Esophagus (tissue), 2 donors: ENCODE results near the gene SLC22A4. TPM values are rescaled to one million over a fixed set of nuclear protein-coding genes. Genes with fewer than 3 reads are reported as not detected.
A peak's percentile ranks its signal among the peaks of the same experiment; 100 is the strongest.

ENCODE experiments used
- H3K27ac ChIP-seq, 2 donors: one replicate each; pipeline ENCODE4 v1.5.1; 2013; ENCODE audit warnings: low read depth in 2 of 2, mild to moderate bottlenecking in 2 of 2, inconsistent platforms in 1 of 2, low read length in 1 of 2, moderate library complexity in 1 of 2
- H3K27me3 ChIP-seq, 2 donors: one replicate each; pipeline ENCODE4 v1.6.1; 2013; ENCODE audit warnings: low read length in 2 of 2, control low read depth in 1 of 2, mild to moderate bottlenecking in 1 of 2; ENCODE audit not compliant: insufficient read depth in 2 of 2, control insufficient read depth in 1 of 2
- H3K36me3 ChIP-seq, 2 donors: one replicate each; pipeline ENCODE4 v1.6.1; 2013; ENCODE audit warnings: low read length in 1 of 2; ENCODE audit not compliant: control insufficient read depth in 2 of 2, insufficient read depth in 2 of 2
- H3K4me1 ChIP-seq, 2 donors: one replicate each; pipeline ENCODE4 v1.6.1; 2013; ENCODE audit warnings: low read length in 1 of 2; ENCODE audit not compliant: control insufficient read depth in 2 of 2, insufficient read depth in 2 of 2
- H3K4me3 ChIP-seq, 2 donors: one replicate each; pipeline ENCODE4 v1.5.1; 2013; ENCODE audit warnings: low read length in 2 of 2, mild to moderate bottlenecking in 2 of 2, low read depth in 1 of 2, moderate library complexity in 1 of 2
- H3K9me3 ChIP-seq, 2 donors: one replicate each; pipeline ENCODE4 v1.6.1; 2013; ENCODE audit warnings: mild to moderate bottlenecking in 2 of 2, low read depth in 1 of 2, low read length in 1 of 2, moderate library complexity in 1 of 2; ENCODE audit not compliant: control insufficient read depth in 2 of 2, insufficient read depth in 1 of 2
- WGBS, 2 donors: extraction: QIAGEN DNeasy Blood & Tissue Kit; methylation state at CpG; one replicate each; pipeline ENCODE4 v1.1.7; 2013; 5-methylcytosine and 5-hydroxymethylcytosine counted together
- polyA plus RNA-seq, 2 donors: library from polyadenylated mRNA; stranded (reverse); fragments of 200-250 nt; gene quantifications; one replicate each; pipeline ENCODE4 v1.2.3, GENCODE V29; 2013
- donor health status: healthy with polysubstance abuse.
- donor health status: Bipolar disorder and iron deficiency.

SLC22A4 gene
- polyA plus RNA-seq, 2 donors: 0.14 to 0.16 TPM

DNA sequence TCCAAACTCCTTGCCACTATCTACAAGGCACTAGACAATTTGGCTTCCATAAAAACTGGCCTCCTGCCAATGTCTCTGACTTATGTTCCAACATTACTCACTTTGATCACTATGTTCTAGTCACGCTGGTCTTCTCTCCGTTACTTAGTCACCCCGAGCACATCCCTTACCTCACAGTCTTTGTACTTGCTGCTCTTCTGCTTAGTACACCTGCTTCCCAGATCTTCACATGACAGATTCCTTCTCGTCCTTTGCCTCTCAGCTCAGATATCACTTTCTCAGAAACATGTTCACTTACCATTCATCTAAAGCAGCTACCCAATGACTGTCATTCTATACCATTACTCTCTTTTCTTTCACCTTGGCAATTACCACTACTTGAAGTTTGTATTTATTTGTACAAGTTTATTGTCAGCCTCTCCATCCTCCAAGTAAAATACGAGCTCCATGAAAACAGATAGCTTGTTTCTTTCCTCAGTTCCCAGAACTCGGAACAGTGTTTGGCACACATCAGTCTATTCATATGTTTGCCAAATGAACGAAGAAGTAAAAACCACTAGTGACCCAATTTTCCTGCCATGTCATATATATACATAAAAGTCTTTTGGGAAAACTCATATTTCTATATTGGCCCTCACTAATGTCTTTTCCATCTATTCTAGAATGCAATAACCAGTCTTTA lies 69.4 kb downstream of the SLC22A4 start:
- Histone ChIP-seq H3K4me1 (peaks cover 0 to 6% of the 10 kb centered on the region in 2 donors), H3K27me3 (no peaks in the 10 kb centered on the region), H3K4me3 (no peak overlapping the region), H3K27ac (peak overlapping the region in 1 of 2 donors; percentile 33), H3K9me3 (no peaks in the 10 kb centered on the region), H3K36me3 (peaks cover 0 to 3% of the 10 kb centered on the region in 2 donors)
- WGBS, 2 donors: 43 to 50% methylated on average over 7 of the region's 7 CpGs

DNA sequence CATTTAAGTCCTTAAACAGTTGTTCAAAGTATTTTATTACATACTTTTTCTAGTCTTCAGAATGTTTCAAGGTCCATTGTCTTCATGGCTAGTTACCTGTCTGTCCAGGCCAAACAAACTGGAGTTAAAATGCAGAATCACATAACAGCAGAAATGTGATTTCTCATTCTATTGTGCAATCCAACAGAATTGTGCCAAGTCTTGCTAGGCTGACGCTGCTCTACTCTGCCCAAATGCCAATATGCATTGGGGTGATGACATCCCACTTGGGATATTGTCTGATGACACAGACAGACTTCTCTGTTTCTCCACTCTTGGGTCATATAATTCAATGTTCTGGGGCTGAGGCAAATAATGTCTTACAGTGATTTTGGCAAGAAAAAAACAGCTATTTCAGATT lies 70.1 kb downstream of the SLC22A4 start:
- Histone ChIP-seq H3K4me3 (no peak overlapping the region), H3K4me1 (peaks cover 0 to 6% of the 10 kb centered on the region in 2 donors), H3K27me3 (no peaks in the 10 kb centered on the region), H3K27ac (no peak overlapping the region), H3K36me3 (no peaks in the 10 kb centered on the region), H3K9me3 (no peaks in the 10 kb centered on the region)
- 26 to 34% methylated on average over 1 of the region's 1 CpG for WGBS, 2 donors

DNA sequence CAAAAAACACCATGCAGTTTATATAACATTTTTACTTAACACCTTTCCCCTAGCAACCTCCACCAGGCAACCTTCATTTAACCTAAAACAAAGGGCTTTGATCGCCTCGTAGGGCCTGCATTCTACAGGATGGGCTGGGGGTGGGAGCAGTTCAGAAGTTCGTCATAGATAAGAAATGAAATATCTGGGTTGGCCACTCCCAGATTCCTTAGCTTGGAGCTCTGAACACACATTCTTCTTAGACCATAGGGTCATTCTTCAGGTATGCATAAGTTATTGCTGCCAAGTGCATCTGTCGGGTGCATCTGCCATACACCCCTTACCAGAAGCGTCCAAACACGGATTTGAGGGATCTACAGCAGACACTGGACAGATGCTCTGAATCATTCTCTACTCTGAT lies 71.0 kb downstream of the SLC22A4 start:
- H3K9me3 ChIP-seq: no peaks in the 10 kb centered on the region
- peaks cover under 1 to 8% of the 10 kb centered on the region in 2 donors for H3K4me1 ChIP-seq
- 87 to 91% methylated on average over 6 of the region's 6 CpGs for WGBS, 2 donors
- H3K36me3 ChIP-seq: no peaks in the 10 kb centered on the region
- no peaks in the 10 kb centered on the region for H3K27me3 ChIP-seq
- H3K4me3 ChIP-seq: no peak overlapping the region
- H3K27ac ChIP-seq: no peak overlapping the region

DNA sequence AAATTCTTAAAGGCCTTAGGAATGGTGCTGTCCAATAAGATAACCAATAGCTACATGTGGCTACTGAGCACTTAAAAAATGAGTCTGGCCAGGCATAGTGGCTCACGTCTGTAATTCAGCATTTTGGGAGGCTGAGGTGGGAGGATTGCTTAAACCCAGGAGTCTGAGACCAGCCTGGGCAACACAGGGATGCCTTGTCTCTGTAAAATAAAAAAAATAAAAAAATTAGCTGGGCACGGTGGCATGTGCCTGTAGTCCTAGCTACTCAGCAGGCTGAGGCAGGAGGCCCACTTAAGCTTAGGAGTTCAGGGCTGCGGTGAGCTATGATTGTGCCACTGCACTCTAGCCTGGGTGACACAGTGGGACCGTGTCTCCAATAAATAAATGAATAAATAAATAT lies 74.0 kb downstream of the SLC22A4 start:
- Histone ChIP-seq H3K27ac (no peak overlapping the region), H3K9me3 (no peaks in the 10 kb centered on the region), H3K4me3 (no peak overlapping the region), H3K27me3 (no peaks in the 10 kb centered on the region), H3K36me3 (no peaks in the 10 kb centered on the region), H3K4me1 (peaks cover 7 to 9% of the 10 kb centered on the region in 2 donors)
- 80 to 88% methylated on average over 4 of the region's 4 CpGs for WGBS, 2 donors

DNA sequence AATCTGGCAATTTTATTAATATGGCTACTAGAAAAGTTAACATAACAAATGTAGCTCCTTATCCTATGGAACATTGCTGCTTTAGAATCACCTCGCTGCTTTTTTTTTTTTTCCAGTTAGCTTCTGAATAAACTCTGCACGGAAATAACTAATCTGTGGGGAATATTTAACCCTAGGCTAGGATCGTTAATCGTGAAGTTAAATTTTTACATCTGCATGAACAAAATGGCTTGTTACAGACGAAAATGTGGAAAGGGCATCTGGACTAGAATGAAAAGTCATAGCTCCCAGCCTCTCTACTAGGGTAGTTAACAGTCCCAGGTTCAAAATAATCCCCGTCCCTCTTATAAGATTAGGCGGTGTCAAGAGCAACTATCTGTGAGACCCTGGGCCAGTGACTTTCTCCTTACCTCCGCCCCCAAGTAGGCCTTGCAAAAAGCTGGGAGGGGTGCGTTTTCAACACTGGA lies 74.8 kb downstream of the SLC22A4 start:
- 8 to 17% methylated on average over 9 of the region's 9 CpGs for WGBS, 2 donors
- Histone ChIP-seq H3K4me1 (peaks cover 7 to 8% of the 10 kb centered on the region in 2 donors), H3K27me3 (no peaks in the 10 kb centered on the region), H3K9me3 (no peaks in the 10 kb centered on the region), H3K27ac (peak overlapping the region; percentile 86 to 87), H3K4me3 (peak overlapping the region; percentile 65 to 91), H3K36me3 (no peaks in the 10 kb centered on the region)

DNA sequence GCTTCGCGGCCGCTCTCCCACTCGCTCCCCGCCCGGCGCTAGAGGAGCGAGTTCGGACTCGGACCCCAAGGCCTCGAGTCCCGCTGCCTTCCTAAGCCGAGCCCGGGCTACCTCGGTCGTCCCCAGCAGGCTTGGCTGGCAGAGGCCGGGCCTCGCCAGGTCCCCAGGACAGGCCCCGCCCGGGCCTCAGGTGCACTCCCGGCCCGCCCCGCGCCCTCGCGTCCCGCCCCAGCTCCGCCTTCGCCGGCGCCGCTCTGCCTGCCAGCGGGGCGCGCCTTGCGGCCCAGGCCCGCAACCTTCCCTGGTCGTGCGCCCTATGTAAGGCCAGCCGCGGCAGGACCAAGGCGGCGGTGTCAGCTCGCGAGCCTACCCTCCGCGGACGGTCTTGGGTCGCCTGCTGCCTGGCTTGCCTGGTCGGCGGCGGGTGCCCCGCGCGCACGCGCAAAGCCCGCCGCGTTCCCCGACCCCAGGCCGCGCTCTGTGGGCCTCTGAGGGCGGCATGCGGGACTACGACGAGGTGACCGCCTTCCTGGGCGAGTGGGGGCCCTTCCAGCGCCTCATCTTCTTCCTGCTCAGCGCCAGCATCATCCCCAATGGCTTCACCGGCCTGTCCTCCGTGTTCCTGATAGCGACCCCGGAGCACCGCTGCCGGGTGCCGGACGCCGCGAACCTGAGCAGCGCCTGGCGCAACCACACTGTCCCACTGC lies 75.4 kb downstream of the SLC22A4 start, which contains the start of gene SLC22A5:
SLC22A5 (plus strand) TSS at position 237 of the 707 bp plus-strand sequence; CDS start at position 500, 263 bp downstream.
- Histone ChIP-seq H3K27ac (peak within 1 kb of the TSS; percentile 86 to 87), H3K4me1 (peaks cover 7 to 8% of the 10 kb centered on the region in 2 donors), H3K27me3 (no peaks in the 10 kb centered on the region), H3K4me3 (peak within 1 kb of the TSS; percentile 65 to 91), H3K9me3 (no peaks in the 10 kb centered on the region), H3K36me3 (no peaks in the 10 kb centered on the region)
- 0% methylated on average over 80 to 83 of the region's 83 CpGs for WGBS, 2 donors

DNA sequence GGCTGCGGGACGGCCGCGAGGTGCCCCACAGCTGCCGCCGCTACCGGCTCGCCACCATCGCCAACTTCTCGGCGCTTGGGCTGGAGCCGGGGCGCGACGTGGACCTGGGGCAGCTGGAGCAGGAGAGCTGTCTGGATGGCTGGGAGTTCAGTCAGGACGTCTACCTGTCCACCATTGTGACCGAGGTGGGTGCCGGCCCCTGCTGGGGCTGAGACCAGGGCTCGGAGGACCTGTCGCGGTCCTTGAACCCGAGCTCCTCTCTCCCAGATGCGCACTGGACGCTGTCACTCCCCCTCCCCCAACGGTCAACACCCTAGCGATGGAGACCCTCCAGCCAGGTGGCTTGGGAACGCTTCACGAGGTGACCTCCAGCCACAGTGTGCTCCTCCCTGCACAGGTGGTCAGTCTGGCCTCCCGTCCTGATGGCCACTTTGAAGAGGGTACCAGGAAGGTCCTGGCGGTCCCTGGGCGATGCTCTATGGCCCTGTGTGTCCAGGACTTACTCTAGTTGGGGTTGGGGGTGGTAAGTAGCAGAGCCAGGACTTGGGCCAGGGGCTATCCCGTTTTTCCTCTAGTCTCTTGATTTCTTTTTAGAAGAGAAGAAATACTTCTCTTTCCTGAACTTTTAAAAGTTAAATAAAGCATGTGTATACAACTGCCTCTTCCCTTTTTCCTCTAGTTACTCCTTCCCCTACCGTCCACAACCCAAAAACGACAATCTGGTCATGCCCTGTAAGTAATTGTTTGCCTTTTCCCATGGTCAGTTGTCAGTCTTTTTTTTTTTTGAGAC lies 76.2 kb downstream of the SLC22A4 start:
- peak overlapping the region; percentile 86 to 87 for H3K27ac ChIP-seq
- H3K4me1 ChIP-seq: peaks cover 6 to 7% of the 10 kb centered on the region in 2 donors
- 12 to 16% methylated on average over 34 of the region's 34 CpGs for WGBS, 2 donors

DNA sequence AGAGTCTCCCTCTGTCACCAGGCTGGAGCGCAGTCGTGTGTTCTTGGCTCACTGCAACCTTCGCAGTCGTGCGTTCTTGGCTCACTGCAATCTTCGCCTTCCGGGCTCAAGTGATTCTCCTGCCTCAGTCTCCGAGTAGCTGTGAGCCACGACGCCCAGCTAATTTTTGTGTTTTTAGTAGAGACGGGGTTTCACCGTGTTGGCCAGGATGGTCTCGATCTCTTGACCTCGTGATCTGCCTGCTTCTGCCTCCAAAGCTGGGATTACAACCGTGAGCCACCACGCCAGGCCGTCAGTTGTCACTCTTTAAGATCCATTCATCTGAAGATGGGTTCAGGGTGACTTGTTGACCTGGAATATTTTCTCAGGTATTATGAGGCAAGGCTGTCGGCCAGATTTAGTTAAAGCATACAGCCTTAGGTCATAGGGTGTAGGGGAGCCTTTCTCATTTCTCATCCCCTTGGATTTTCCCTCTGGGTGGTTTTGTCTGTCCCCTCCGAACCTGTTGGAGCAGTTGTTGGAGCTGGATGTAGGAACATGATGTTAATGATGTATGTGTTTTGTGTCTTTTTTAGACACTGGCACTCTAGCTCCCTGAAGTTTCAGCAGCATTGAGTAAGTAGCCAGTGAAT lies 76.9 kb downstream of the SLC22A4 start:
- peaks cover 6 to 7% of the 10 kb centered on the region in 2 donors for H3K4me1 ChIP-seq
- peak overlapping the region in 1 of 2 donors; percentile 65 for H3K4me3 ChIP-seq
- no peak overlapping the region for H3K27ac ChIP-seq
- WGBS, 2 donors: 50 to 51% methylated on average over 19 of the region's 19 CpGs
- no peaks in the 10 kb centered on the region for H3K9me3 ChIP-seq
- no peaks in the 10 kb centered on the region for H3K27me3 ChIP-seq
- no peaks in the 10 kb centered on the region for H3K36me3 ChIP-seq

More for the DNA sequence above, 76.2 kb downstream of the SLC22A4 start:
- H3K27me3 ChIP-seq: no peaks in the 10 kb centered on the region
- H3K36me3 ChIP-seq: no peaks in the 10 kb centered on the region
- H3K9me3 ChIP-seq: no peaks in the 10 kb centered on the region
- H3K4me3 ChIP-seq: peak overlapping the region; percentile 65 to 91

DNA sequence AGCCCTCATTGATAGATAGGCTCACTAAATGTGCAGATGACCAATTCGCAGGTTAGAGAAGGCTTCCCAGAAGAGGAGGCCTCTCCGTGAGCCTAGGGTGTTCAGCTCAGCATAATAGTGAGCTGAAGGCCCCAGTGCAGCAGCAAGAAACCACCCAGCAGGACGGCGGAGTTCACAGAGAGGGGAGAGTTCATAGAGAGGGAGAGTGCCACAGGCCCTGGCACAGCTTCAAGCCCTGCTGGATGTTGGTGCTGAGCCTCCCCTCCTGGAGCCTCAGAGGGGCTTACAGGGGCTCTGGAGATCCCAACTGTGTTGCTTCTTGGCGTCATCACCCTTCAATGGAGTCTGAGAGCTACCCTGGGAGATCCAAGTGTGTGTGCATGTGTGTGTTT lies 77.4 kb downstream of the SLC22A4 start:
- Histone ChIP-seq H3K9me3 (no peaks in the 10 kb centered on the region), H3K27ac (no peak overlapping the region), H3K27me3 (no peaks in the 10 kb centered on the region), H3K36me3 (no peaks in the 10 kb centered on the region), H3K4me3 (no peak overlapping the region), H3K4me1 (peaks cover 6 to 7% of the 10 kb centered on the region in 2 donors)
- 74 to 89% methylated on average over 5 of the region's 5 CpGs for whole genome bisulfite sequencing, 2 donors
